ENCODE results near the gene C1QTNF5. TPM values are rescaled to one million over a fixed set of nuclear protein-coding genes. Genes with fewer than 3 reads are reported as not detected.

The C1QTNF5 gene
- total and polyA plus RNA-seq, 2 experiments from 2014 or later = 4.5 to 27.9 TPM

- H4K20me1 ChIP-seq (ENCODE audit: insufficient read depth) = no peaks in the 10 kb centered on the region
- WGBS, 2 experiments (ENCODE audit: low coverage in 1 of 2, low lambda C conversion rate in 2 of 2, missing lambda C conversion rate in 2 of 2) = 95 to 98% methylated on average over 9 of the region's 9 CpGs
- DNase-seq = no peak
- no peak overlapping the region for H3K27ac ChIP-seq
- H3K4me3 ChIP-seq = no peak overlapping the region
- H2AFZ ChIP-seq = no peak overlapping the region
- H3K4me2 ChIP-seq (ENCODE audit: unreplicated experiment) = no peak overlapping the region
- no peaks in the 10 kb centered on the region for H3F3A ChIP-seq (ENCODE audit: insufficient read depth)
- no peaks in the 10 kb centered on the region for H3K9me2 ChIP-seq (ENCODE audit: insufficient read depth)
- H3K4me1 ChIP-seq (ENCODE audit: insufficient read depth) = no peaks in the 10 kb centered on the region
- H3K36me3 ChIP-seq (ENCODE audit: low read depth) = peaks cover 58% of the 10 kb centered on the region
- H3K79me2 ChIP-seq (ENCODE audit: insufficient read depth) = no peaks in the 10 kb centered on the region
- no peaks in the 10 kb centered on the region for H3K9me3 ChIP-seq (ENCODE audit: low read depth)
- no peaks in the 10 kb centered on the region for H3K27me3 ChIP-seq (replicated peaks; ENCODE audit: insufficient read depth)
- H3K9ac ChIP-seq = no peak overlapping the region
- in situ Hi-C loops (cut with MboI) = no loop called here
- TF ChIP-seq EZH2 (IDR thresholded peaks at IDR 0.05; ENCODE audit: insufficient read depth, poor library complexity, severe bottlenecking) (no peak), EZH2phosphoT487 (IDR thresholded peaks at IDR 0.05; ENCODE audit: insufficient read depth, low read depth) (no peak)
These were observed 41.3 kb downstream of the C1QTNF5 start for GRCh38 chr11:119299416-119299815.

GRCh38 chr11:119298726-119299125 is 42.0 kb downstream of the C1QTNF5 start:
- H3K36me3 ChIP-seq (ENCODE audit: low read depth) = peaks cover 53% of the 10 kb centered on the region
- H3K4me3 ChIP-seq = no peak overlapping the region
- H3K4me1 ChIP-seq (ENCODE audit: insufficient read depth) = no peaks in the 10 kb centered on the region
- no peaks in the 10 kb centered on the region for H3F3A ChIP-seq (ENCODE audit: insufficient read depth)
- in situ Hi-C loops (cut with MboI) = no loop called here
- H3K4me2 ChIP-seq (ENCODE audit: unreplicated experiment) = no peak overlapping the region
- no peak overlapping the region for H3K27ac ChIP-seq
- no peak for DNase-seq
- H3K27me3 ChIP-seq (replicated peaks; ENCODE audit: insufficient read depth) = no peaks in the 10 kb centered on the region
- H3K9me3 ChIP-seq (ENCODE audit: low read depth) = no peaks in the 10 kb centered on the region
- no peak overlapping the region for H2AFZ ChIP-seq
- no peaks in the 10 kb centered on the region for H4K20me1 ChIP-seq (ENCODE audit: insufficient read depth)
- H3K79me2 ChIP-seq (ENCODE audit: insufficient read depth) = no peaks in the 10 kb centered on the region
- no peaks in the 10 kb centered on the region for H3K9me2 ChIP-seq (ENCODE audit: insufficient read depth)
- TF ChIP-seq EZH2phosphoT487 (IDR thresholded peaks at IDR 0.05; ENCODE audit: insufficient read depth, low read depth) = no peak
- no peak for TF ChIP-seq EZH2 (IDR thresholded peaks at IDR 0.05; ENCODE audit: insufficient read depth, poor library complexity, severe bottlenecking)
- 96 to 98% methylated on average over 2 of the region's 2 CpGs for WGBS, 2 experiments (ENCODE audit: low coverage in 1 of 2, low lambda C conversion rate in 2 of 2, missing lambda C conversion rate in 2 of 2)
- H3K9ac ChIP-seq = no peak overlapping the region

- TF ChIP-seq EZH2phosphoT487 (IDR thresholded peaks at IDR 0.05; ENCODE audit: insufficient read depth, low read depth) (no peak), EZH2 (IDR thresholded peaks at IDR 0.05; ENCODE audit: insufficient read depth, poor library complexity, severe bottlenecking) (no peak)
- H3K4me3 ChIP-seq = no peak overlapping the region
- no peaks in the 10 kb centered on the region for H3F3A ChIP-seq (ENCODE audit: insufficient read depth)
- peaks cover 46% of the 10 kb centered on the region for H3K36me3 ChIP-seq (ENCODE audit: low read depth)
- H3K9ac ChIP-seq = no peak overlapping the region
- 97 to 98% methylated on average over 3 of the region's 3 CpGs for WGBS, 2 experiments (ENCODE audit: low coverage in 1 of 2, low lambda C conversion rate in 2 of 2, missing lambda C conversion rate in 2 of 2)
- in situ Hi-C loops (cut with MboI) = no loop called here
- H3K27me3 ChIP-seq (replicated peaks; ENCODE audit: insufficient read depth) = no peaks in the 10 kb centered on the region
- H3K27ac ChIP-seq = no peak overlapping the region
- no peak overlapping the region for H2AFZ ChIP-seq
- DNase-seq = no peak
- no peaks in the 10 kb centered on the region for H3K9me3 ChIP-seq (ENCODE audit: low read depth)
- H3K4me1 ChIP-seq (ENCODE audit: insufficient read depth) = no peaks in the 10 kb centered on the region
- no peaks in the 10 kb centered on the region for H4K20me1 ChIP-seq (ENCODE audit: insufficient read depth)
- no peaks in the 10 kb centered on the region for H3K79me2 ChIP-seq (ENCODE audit: insufficient read depth)
- H3K9me2 ChIP-seq (ENCODE audit: insufficient read depth) = no peaks in the 10 kb centered on the region
- no peak overlapping the region for H3K4me2 ChIP-seq (ENCODE audit: unreplicated experiment)
These were observed 42.7 kb downstream of the C1QTNF5 start for GRCh38 chr11:119297938-119298337.

- H3K27me3 ChIP-seq (replicated peaks; ENCODE audit: insufficient read depth) = no peaks in the 10 kb centered on the region
- H3K27ac ChIP-seq = no peak overlapping the region
- no peaks in the 10 kb centered on the region for H3K79me2 ChIP-seq (ENCODE audit: insufficient read depth)
- H2AFZ ChIP-seq = no peak overlapping the region
- DNase-seq = peak; percentile 39
- H3K4me2 ChIP-seq (ENCODE audit: unreplicated experiment) = no peak overlapping the region
- no peak overlapping the region for H3K9ac ChIP-seq
- TF ChIP-seq EZH2phosphoT487 (IDR thresholded peaks at IDR 0.05; ENCODE audit: insufficient read depth, low read depth) = no peak
- TF ChIP-seq EZH2 (IDR thresholded peaks at IDR 0.05; ENCODE audit: insufficient read depth, poor library complexity, severe bottlenecking) = no peak
- in situ Hi-C loops (cut with MboI) = no loop called here
- H3K36me3 ChIP-seq (ENCODE audit: low read depth) = peaks cover 39% of the 10 kb centered on the region
- 58 to 59% methylated on average over 3 of the region's 3 CpGs for WGBS, 2 experiments (ENCODE audit: low coverage in 1 of 2, low lambda C conversion rate in 2 of 2, missing lambda C conversion rate in 2 of 2)
- H3K4me3 ChIP-seq = no peak overlapping the region
- H3F3A ChIP-seq (ENCODE audit: insufficient read depth) = no peaks in the 10 kb centered on the region
- no peaks in the 10 kb centered on the region for H3K9me3 ChIP-seq (ENCODE audit: low read depth)
- no peaks in the 10 kb centered on the region for H4K20me1 ChIP-seq (ENCODE audit: insufficient read depth)
- H3K9me2 ChIP-seq (ENCODE audit: insufficient read depth) = no peaks in the 10 kb centered on the region
- H3K4me1 ChIP-seq (ENCODE audit: insufficient read depth) = no peaks in the 10 kb centered on the region
These were observed 45.5 kb downstream of the C1QTNF5 start for GRCh38 chr11:119295178-119295577.

- WGBS, 2 experiments (ENCODE audit: low coverage in 1 of 2, low lambda C conversion rate in 2 of 2, missing lambda C conversion rate in 2 of 2) = 100% methylated on average over 3 of the region's 3 CpGs
- in situ Hi-C loops (cut with MboI) = no loop called here
- Histone ChIP-seq H3K36me3 (ENCODE audit: low read depth) (peaks cover 25% of the 10 kb centered on the region), H3K9ac (no peak overlapping the region), H3K9me2 (ENCODE audit: insufficient read depth) (no peaks in the 10 kb centered on the region), H3F3A (ENCODE audit: insufficient read depth) (no peaks in the 10 kb centered on the region), H3K4me2 (ENCODE audit: unreplicated experiment) (no peak overlapping the region), H3K9me3 (ENCODE audit: low read depth) (no peaks in the 10 kb centered on the region), H3K4me3 (no peak overlapping the region), H3K4me1 (ENCODE audit: insufficient read depth) (no peaks in the 10 kb centered on the region), H2AFZ (no peak overlapping the region), H4K20me1 (ENCODE audit: insufficient read depth) (no peaks in the 10 kb centered on the region), H3K27me3 (replicated peaks; ENCODE audit: insufficient read depth) (no peaks in the 10 kb centered on the region), H3K27ac (no peak overlapping the region), H3K79me2 (ENCODE audit: insufficient read depth) (no peaks in the 10 kb centered on the region)
- TF ChIP-seq EZH2 (IDR thresholded peaks at IDR 0.05; ENCODE audit: insufficient read depth, poor library complexity, severe bottlenecking) (no peak), EZH2phosphoT487 (IDR thresholded peaks at IDR 0.05; ENCODE audit: insufficient read depth, low read depth) (no peak)
- DNase-seq = no peak
These were observed 47.2 kb downstream of the C1QTNF5 start for GRCh38 chr11:119293461-119293860.

All from GM23248 (cell line).